ENCODE data around the gene MGARP. TPM values are rescaled to one million over a fixed set of nuclear protein-coding genes. Genes with fewer than 3 reads are reported as not detected.

The MGARP gene
- total RNA-seq, 2 experiments from 2014 or later: 2.6 TPM; not detected in 1

- Histone ChIP-seq H3K4me2 (ENCODE audit: low read length) (peak overlapping the region; percentile 76), H3K4me1 (ENCODE audit: insufficient read depth, low read length, poor library complexity, severe bottlenecking) (peaks cover 32% of the 10 kb centered on the region), H3K9me2 (ENCODE audit: insufficient read depth, low read length) (no peaks in the 10 kb centered on the region), H3K9me3 (ENCODE audit: low read length) (no peaks in the 10 kb centered on the region), H3K79me2 (ENCODE audit: insufficient read depth, low read depth, low read length) (peaks cover 51% of the 10 kb centered on the region), H3K36me3 (ENCODE audit: insufficient read depth, low read length) (peaks cover 38% of the 10 kb centered on the region), H4K20me1 (ENCODE audit: insufficient read depth, low read length) (no peaks in the 10 kb centered on the region), H2AFZ (ENCODE audit: low read length) (peak overlapping the region; percentile 89), H3K27ac (ENCODE audit: low read depth, low read length, poor library complexity, severe bottlenecking) (peak overlapping the region; percentile 65), H3K4me3 (ENCODE audit: low read depth, low read length, poor library complexity, severe bottlenecking) (peak overlapping the region; percentile 86)
- intact Hi-C loops (cut with micrococcal nuclease; ENCODE audit: unreplicated experiment): loop anchor here (1.0 to 5.0 kb wide), 6 partner anchors 63 to 265 kb away; partner anchors contain the start of genes ELF2 and SETD7
- no TSS peak for BruUV-seq (replicated peaks)
- TF ChIP-seq EZH2phosphoT487 (IDR thresholded peaks at IDR 0.05; ENCODE audit: borderline replicate concordance, low read depth, low read length) (no peak), CTCF (conservative IDR thresholded peaks at IDR 0.05; ENCODE audit: low read length) (peak; percentile 95)
- ChIA-PET CTCF (ENCODE audit: unreplicated experiment) (interaction anchor here (0.6 to 1.5 kb wide), 10 partner anchors 28 to 1319 kb away, joined by 3 to 11 read pairs (median 4); no protein-coding TSS in a partner anchor), POLR2A (interaction anchor here (0.6 to 3.1 kb wide), 15 partner anchors 9 to 200 kb away, joined by 3 to 15 read pairs (median 6); partner anchors contain the start of gene MGARP)
- DNase-seq (ENCODE audit: low spot score): peak; percentile 97
Observed at GRCh38 chr4:139295206-139295941, 15.3 kb upstream of the MGARP start.

- Histone ChIP-seq H3K36me3 (ENCODE audit: insufficient read depth, low read length) (peaks cover 34% of the 10 kb centered on the region), H3K9me3 (ENCODE audit: low read length) (peaks cover 11% of the 10 kb centered on the region; the same call in 1 of the 2 replicates), H3K27ac (ENCODE audit: low read depth, low read length, poor library complexity, severe bottlenecking) (no peak overlapping the region), H3K79me2 (ENCODE audit: insufficient read depth, low read depth, low read length) (no peaks in the 10 kb centered on the region), H3K4me1 (ENCODE audit: insufficient read depth, low read length, poor library complexity, severe bottlenecking) (peaks cover 8% of the 10 kb centered on the region), H4K20me1 (ENCODE audit: insufficient read depth, low read length) (no peaks in the 10 kb centered on the region), H3K9me2 (ENCODE audit: insufficient read depth, low read length) (no peaks in the 10 kb centered on the region), H2AFZ (ENCODE audit: low read length) (no peak overlapping the region), H3K4me2 (ENCODE audit: low read length) (no peak overlapping the region), H3K4me3 (ENCODE audit: low read depth, low read length, poor library complexity, severe bottlenecking) (no peak overlapping the region)
- no TSS peak for BruUV-seq (replicated peaks)
- intact Hi-C loops (cut with micrococcal nuclease; ENCODE audit: unreplicated experiment): no loop called here
- ChIA-PET POLR2A (interaction anchor here (1.1 to 2.4 kb wide), 3 partner anchors 9 to 96 kb away, joined by 3 to 10 read pairs (median 3); no protein-coding TSS in a partner anchor), CTCF (ENCODE audit: unreplicated experiment) (no interaction called here)
- TF ChIP-seq EZH2phosphoT487 (IDR thresholded peaks at IDR 0.05; ENCODE audit: borderline replicate concordance, low read depth, low read length) (no peak), CTCF (conservative IDR thresholded peaks at IDR 0.05; ENCODE audit: low read length) (no peak)
- DNase-seq (ENCODE audit: low spot score): no peak
Observed at GRCh38 chr4:139286186-139286698, 6.2 kb upstream of the MGARP start.
